ENCODE results near the gene MED14. TPM values are rescaled to one million over a fixed set of nuclear protein-coding genes. Genes with fewer than 3 reads are reported as not detected.
A peak's percentile ranks its signal among the peaks of the same experiment; 100 is the strongest.

Gene MED14
- total RNA-seq, 1 experiment from 2014 or later = 136 TPM

DNA sequence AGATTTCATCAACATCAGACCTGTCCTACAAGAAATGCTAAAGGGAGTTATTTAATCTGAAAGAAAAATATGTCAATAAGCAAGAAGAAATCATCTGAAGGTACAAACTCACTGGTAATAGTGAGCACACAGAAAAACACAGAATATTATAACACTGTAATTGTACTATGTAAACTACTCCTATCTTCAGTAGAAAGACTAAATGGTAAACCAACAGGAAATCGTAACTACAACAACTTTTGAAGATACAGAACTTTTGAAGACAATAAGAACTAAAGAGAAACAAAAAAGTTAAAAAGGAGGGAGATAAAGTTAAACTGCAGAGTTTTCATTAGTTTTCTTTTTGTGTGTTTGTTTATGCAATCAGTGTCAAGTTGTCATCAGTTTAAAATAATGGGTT is 12.4 kb downstream of the MED14 start:
- H2BK5ac ChIP-seq (ENCODE audit: insufficient read length, low read length) = no peak overlapping the region
- no peak overlapping the region for H4K5ac ChIP-seq (ENCODE audit: insufficient read length, low read depth, low read length)
- no peaks in the 10 kb centered on the region for H4K20me1 ChIP-seq (ENCODE audit: control insufficient read depth, insufficient read depth, insufficient read length)
- no peak overlapping the region for H2BK15ac ChIP-seq (ENCODE audit: low read depth, low read length)
- no peak overlapping the region for H3K9ac ChIP-seq (ENCODE audit: extremely low read depth, insufficient read length, low read length)
- no peak overlapping the region for H2BK12ac ChIP-seq (ENCODE audit: insufficient read length, low read depth, low read length)
- no peaks in the 10 kb centered on the region for H3K4me1 ChIP-seq (ENCODE audit: insufficient read depth, low read length)
- H3K36me3 Mint-ChIP-seq (ENCODE audit: insufficient read depth in 1 of 3, low read depth in 3 of 3) = peaks cover 41 to 83% (median 83%) of the 10 kb centered on the region in 3 experiments
- no peak overlapping the region for H3K4ac ChIP-seq (ENCODE audit: low read depth, low read length)
- H3K4me2 ChIP-seq (ENCODE audit: insufficient read depth, insufficient read length, low read length) = no peak overlapping the region
- no peaks in the 10 kb centered on the region for H3K23me2 ChIP-seq (ENCODE audit: insufficient read length, low read depth, low read length, poor library complexity, severe bottlenecking)
- TF ChIP-seq, protein P1, sequence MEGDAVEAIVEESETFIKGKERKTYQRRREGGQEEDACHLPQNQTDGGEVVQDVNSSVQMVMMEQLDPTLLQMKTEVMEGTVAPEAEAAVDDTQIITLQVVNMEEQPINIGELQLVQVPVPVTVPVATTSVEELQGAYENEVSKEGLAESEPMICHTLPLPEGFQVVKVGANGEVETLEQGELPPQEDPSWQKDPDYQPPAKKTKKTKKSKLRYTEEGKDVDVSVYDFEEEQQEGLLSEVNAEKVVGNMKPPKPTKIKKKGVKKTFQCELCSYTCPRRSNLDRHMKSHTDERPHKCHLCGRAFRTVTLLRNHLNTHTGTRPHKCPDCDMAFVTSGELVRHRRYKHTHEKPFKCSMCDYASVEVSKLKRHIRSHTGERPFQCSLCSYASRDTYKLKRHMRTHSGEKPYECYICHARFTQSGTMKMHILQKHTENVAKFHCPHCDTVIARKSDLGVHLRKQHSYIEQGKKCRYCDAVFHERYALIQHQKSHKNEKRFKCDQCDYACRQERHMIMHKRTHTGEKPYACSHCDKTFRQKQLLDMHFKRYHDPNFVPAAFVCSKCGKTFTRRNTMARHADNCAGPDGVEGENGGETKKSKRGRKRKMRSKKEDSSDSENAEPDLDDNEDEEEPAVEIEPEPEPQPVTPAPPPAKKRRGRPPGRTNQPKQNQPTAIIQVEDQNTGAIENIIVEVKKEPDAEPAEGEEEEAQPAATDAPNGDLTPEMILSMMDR (conservative IDR thresholded peaks at IDR 0.05) = no peak
- peaks cover 51 to 53% of the 10 kb centered on the region in 2 experiments for H3K9me3 Mint-ChIP-seq
- H3K23ac ChIP-seq (ENCODE audit: insufficient read length, low read depth, low read length) = no peak overlapping the region
- no CpG with 5 or more reads among the region's 1 CpG for WGBS (ENCODE audit: extremely low coverage, insufficient read length, low lambda C conversion rate)
- H3K4me3 Mint-ChIP-seq = no peak overlapping the region
- no peak overlapping the region for H3K27ac ChIP-seq (ENCODE audit: insufficient read length, low read depth, low read length)
- DNase-seq = no peak
- no peak overlapping the region for H4K91ac ChIP-seq (ENCODE audit: insufficient read length, low read depth, low read length)
- no peaks in the 10 kb centered on the region for H3K27me3 ChIP-seq (ENCODE audit: insufficient read depth, low read length)
- no peak overlapping the region for H4K8ac ChIP-seq (replicated peaks; ENCODE audit: insufficient read length, low read depth, low read length)
- peaks cover 12% of the 10 kb centered on the region; the same call in 1 of the 2 replicates for H3K79me2 ChIP-seq (ENCODE audit: insufficient read depth, low read length)
- H2BK120ac ChIP-seq (ENCODE audit: low read depth, low read length, poor library complexity, severe bottlenecking) = no peak overlapping the region
- H3K4me1 Mint-ChIP-seq = peaks cover 10 to 39% of the 10 kb centered on the region in 2 experiments
- no peak overlapping the region for H2AK5ac ChIP-seq (ENCODE audit: insufficient read length, low read length)
- no peak overlapping the region for H3K14ac ChIP-seq (ENCODE audit: insufficient read depth, low read length)
- no peak overlapping the region for H3K56ac ChIP-seq (ENCODE audit: insufficient read length, low read depth, low read length)
- H3K27ac Mint-ChIP-seq = peak overlapping the region in 1 of 3 experiments; percentile 45; a peak in 2 of 7 replicates
- H2AFZ ChIP-seq (ENCODE audit: low read length) = no peak overlapping the region
- no peak overlapping the region for H3K18ac ChIP-seq (ENCODE audit: insufficient read length, low read depth, low read length)
- H3T11ph ChIP-seq (ENCODE audit: low read length) = no peak overlapping the region
- no peaks in the 10 kb centered on the region for H3K9me3 ChIP-seq (ENCODE audit: control insufficient read depth, low read depth, low read length)
- no peak overlapping the region for H2BK20ac ChIP-seq (ENCODE audit: low read depth, low read length, poor library complexity, severe bottlenecking)
- H3K27me3 Mint-ChIP-seq (ENCODE audit: low read depth) = no peaks in the 10 kb centered on the region
- H3K79me1 ChIP-seq (ENCODE audit: insufficient read depth, low read depth, low read length, poor library complexity, severe bottlenecking) = no peaks in the 10 kb centered on the region

All from H9 (cell line).